ENCODE measurements around the gene FN3K. TPM values are rescaled to one million over a fixed set of nuclear protein-coding genes. Genes with fewer than 3 reads are reported as not detected.

The FN3K gene
- total RNA-seq, 1 donor from 2014 or later: 5.8 TPM

GRCh38 chr17:82793974-82794630, 58.7 kb downstream of the FN3K start:
- DNase-seq (ENCODE audit: low read depth): no peak
- no peak for TF ChIP-seq CTCF (IDR thresholded peaks at IDR 0.05; ENCODE audit: insufficient read depth, low read length, poor library complexity, severe bottlenecking)
- no peaks in the 10 kb centered on the region for H3K36me3 ChIP-seq (ENCODE audit: control insufficient read depth, insufficient read depth, low read length)
- no peaks in the 10 kb centered on the region for H3K27me3 ChIP-seq (ENCODE audit: control insufficient read depth, insufficient read depth, low read length)
- H3K4me3 ChIP-seq (ENCODE audit: low read depth, low read length): no peak overlapping the region

GRCh38 chr17:82794781-82795482, 59.5 kb downstream of the FN3K start:
- no peak for TF ChIP-seq CTCF (IDR thresholded peaks at IDR 0.05; ENCODE audit: insufficient read depth, low read length, poor library complexity, severe bottlenecking)
- no peaks in the 10 kb centered on the region for H3K36me3 ChIP-seq (ENCODE audit: control insufficient read depth, insufficient read depth, low read length)
- no peak for DNase-seq (ENCODE audit: low read depth)
- no peak overlapping the region for H3K4me3 ChIP-seq (ENCODE audit: low read depth, low read length)
- H3K27me3 ChIP-seq (ENCODE audit: control insufficient read depth, insufficient read depth, low read length): no peaks in the 10 kb centered on the region

GRCh38 chr17:82795615-82796014, 60.2 kb downstream of the FN3K start:
- H3K36me3 ChIP-seq (ENCODE audit: control insufficient read depth, insufficient read depth, low read length): no peaks in the 10 kb centered on the region
- no peak for TF ChIP-seq CTCF (IDR thresholded peaks at IDR 0.05; ENCODE audit: insufficient read depth, low read length, poor library complexity, severe bottlenecking)
- H3K4me3 ChIP-seq (ENCODE audit: low read depth, low read length): no peak overlapping the region
- no peak for DNase-seq (ENCODE audit: low read depth)
- H3K27me3 ChIP-seq (ENCODE audit: control insufficient read depth, insufficient read depth, low read length): no peaks in the 10 kb centered on the region

GRCh38 chr17:82797061-82797460, 61.6 kb downstream of the FN3K start:
- DNase-seq (ENCODE audit: low read depth): no peak
- TF ChIP-seq CTCF (IDR thresholded peaks at IDR 0.05; ENCODE audit: insufficient read depth, low read length, poor library complexity, severe bottlenecking): no peak

GRCh38 chr17:82798752-82799151, 63.3 kb downstream of the FN3K start:
- Histone ChIP-seq H3K4me3 (ENCODE audit: low read depth, low read length) (no peak overlapping the region), H3K36me3 (ENCODE audit: control insufficient read depth, insufficient read depth, low read length) (no peaks in the 10 kb centered on the region), H3K27me3 (ENCODE audit: control insufficient read depth, insufficient read depth, low read length) (no peaks in the 10 kb centered on the region)
- DNase-seq (ENCODE audit: low read depth): no peak
- no peak for TF ChIP-seq CTCF (IDR thresholded peaks at IDR 0.05; ENCODE audit: insufficient read depth, low read length, poor library complexity, severe bottlenecking)

More at GRCh38 chr17:82797061-82797460, 61.6 kb downstream of the FN3K start:
- Histone ChIP-seq H3K27me3 (ENCODE audit: control insufficient read depth, insufficient read depth, low read length) (no peaks in the 10 kb centered on the region), H3K36me3 (ENCODE audit: control insufficient read depth, insufficient read depth, low read length) (no peaks in the 10 kb centered on the region), H3K4me3 (ENCODE audit: low read depth, low read length) (no peak overlapping the region)
